Upper lobe of left lung (tissue), 4 donors: Measurements from ENCODE around the gene PLXNA4.

Experiments
- CTCF ChIP-seq, 6 experiments: fragments of 450-650 bp in 4 of 6; fragments of 200-600 bp in 2 of 6; sonication (generic) in 2 of 6; IDR thresholded peaks; one replicate each; pipeline ENCODE4 v1.5.1; 2016 to 2019; ENCODE audit warnings: antibody characterized with exemption in 6 of 6
- POLR2A ChIP-seq, 4 donors: fragments of 450-650 bp; IDR thresholded peaks; one replicate each; pipeline ENCODE4 v1.5.1; 2016 to 2017; ENCODE audit warnings: antibody characterized with exemption in 4 of 4, mild to moderate bottlenecking in 2 of 4

GRCh38 chr7:132548489-132549078 lies 27.7 kb downstream of the PLXNA4 start:
- TF ChIP-seq CTCF (IDR thresholded peaks at IDR 0.05) (no peak), POLR2A (IDR thresholded peaks at IDR 0.05) (no peak)
